IMR-90 (cell line): Measurements from ENCODE around the gene FGB. TPM values are rescaled to one million over a fixed set of nuclear protein-coding genes. Genes with fewer than 3 reads are reported as not detected.

Experiments used
- ATAC-seq: fragments of 200-7000 bp; cut with Tn5 transposase; 2 replicates; pipeline ENCODE4 v1.9.1; 2020; ENCODE audit warnings: low read depth, mild to moderate bottlenecking, moderate library complexity
- BruUV-seq: library from RNA; stranded (reverse); fragments of 400-500 nt; replicated peaks from 2 replicates; lab custom pipeline; 2021; lab: Mats Ljungman, UMichigan
- CTCF ChIA-PET: fragments of 300-600 bp; formaldehyde crosslinking; extraction: SDS; loops from one replicate; lab custom pipeline; 2021; ENCODE audit warnings: antibody characterized with exemption; lab: Yijun Ruan, JAX
- POLR2A ChIA-PET: fragments of 300-600 bp; sonication (Branson Sonifier 250); formaldehyde crosslinking; loops from one replicate; lab custom pipeline; 2022; ENCODE audit warnings: antibody characterized with exemption; ENCODE audit not compliant: unreplicated experiment; lab: Charles Lee
- DNase-seq: peaks from one replicate; pipeline ENCODE4 v3.0.0; 2013
- H2AFZ ChIP-seq: replicated peaks from 2 replicates; pipeline ENCODE3; 2013; ENCODE audit warnings: low read length, mild to moderate bottlenecking; ENCODE audit not compliant: poor library complexity
- H2AK5ac ChIP-seq: 2 replicates; pipeline ENCODE4 v1.6.1; 2013; ENCODE audit warnings: low read depth, low read length, inconsistent platforms
- H2AK9ac ChIP-seq: replicated peaks from 2 replicates; pipeline ENCODE3; 2013; ENCODE audit warnings: mild to moderate bottlenecking, low read depth, low read length, moderate library complexity; ENCODE audit not compliant: poor library complexity
- H2BK120ac ChIP-seq: 2 replicates; pipeline ENCODE4 v1.6.1; 2013; ENCODE audit warnings: low read depth, low read length, inconsistent platforms
- H2BK15ac ChIP-seq: 3 replicates; pipeline ENCODE4 v1.6.1; 2013; ENCODE audit warnings: low read depth, low read length, inconsistent platforms
- H2BK20ac ChIP-seq: 2 replicates; pipeline ENCODE4 v1.6.1; 2013; ENCODE audit warnings: low read depth, mild to moderate bottlenecking, inconsistent platforms, low read length, moderate library complexity
- H2BK5ac ChIP-seq: 2 replicates; pipeline ENCODE4 v1.6.1; 2013; ENCODE audit warnings: mild to moderate bottlenecking, low read depth, low read length, inconsistent platforms; ENCODE audit not compliant: poor library complexity, severe bottlenecking
- H3K14ac ChIP-seq: replicated peaks from 2 replicates; pipeline ENCODE4 v1.6.1; 2013; ENCODE audit warnings: low read depth, low read length, inconsistent platforms
- H3K18ac ChIP-seq: 2 replicates; pipeline ENCODE4 v1.6.1; 2013; ENCODE audit warnings: low read depth, low read length, control low read depth
- H3K23ac ChIP-seq: 2 replicates; pipeline ENCODE4 v1.6.1; 2013; ENCODE audit warnings: low read depth, low read length, inconsistent platforms
- H3K27ac ChIP-seq: 2 replicates; pipeline ENCODE4 v1.5.1; 2013; ENCODE audit warnings: mild to moderate bottlenecking, control low read depth, low read length; ENCODE audit not compliant: insufficient read depth
- H3K27me3 ChIP-seq: 2 replicates; pipeline ENCODE4 v1.6.1; 2013; ENCODE audit warnings: low read length; ENCODE audit not compliant: control insufficient read depth, insufficient read depth
- H3K36me3 ChIP-seq: 2 replicates; pipeline ENCODE4 v1.6.1; 2013; ENCODE audit warnings: low read length, mixed read lengths; ENCODE audit not compliant: control insufficient read depth, insufficient read depth
- H3K4ac ChIP-seq: 2 replicates; pipeline ENCODE4 v1.6.1; 2013; ENCODE audit warnings: low read depth, low read length, inconsistent platforms
- H3K4me1 ChIP-seq: 2 replicates; pipeline ENCODE4 v1.6.1; 2013; ENCODE audit warnings: low read length, mixed read lengths; ENCODE audit not compliant: control insufficient read depth, insufficient read depth
- H3K4me2 ChIP-seq: 2 replicates; pipeline ENCODE4 v1.6.1; 2013; ENCODE audit warnings: low read depth, mild to moderate bottlenecking, control low read depth, low read length, moderate library complexity
- H3K4me3 ChIP-seq: 2 replicates; pipeline ENCODE4 v1.5.1; 2013; ENCODE audit warnings: low read depth, mild to moderate bottlenecking, control low read depth, low read length, moderate library complexity; ENCODE audit not compliant: insufficient read depth
- H3K56ac ChIP-seq: 2 replicates; pipeline ENCODE4 v1.6.1; 2013; ENCODE audit warnings: low read length, inconsistent platforms; ENCODE audit not compliant: insufficient read depth; ENCODE audit errors: extremely low read depth
- H3K79me1 ChIP-seq, 2 experiments: 2 replicates each; pipeline ENCODE4 v1.6.1; 2013; ENCODE audit warnings: low read length in 2 of 2, inconsistent platforms in 1 of 2, low read depth in 1 of 2
- H3K9ac ChIP-seq: 2 replicates; pipeline ENCODE4 v1.6.1; 2013; ENCODE audit warnings: low read depth, low read length, control low read depth
- H3K9me1 ChIP-seq: 2 replicates; pipeline ENCODE4 v1.6.1; 2013; ENCODE audit warnings: low read length, inconsistent platforms; ENCODE audit not compliant: insufficient read depth
- H3K9me3 ChIP-seq: 2 replicates; pipeline ENCODE4 v1.6.1; 2013; ENCODE audit warnings: low read length; ENCODE audit not compliant: control insufficient read depth, insufficient read depth
- H4K20me1 ChIP-seq: 2 replicates; pipeline ENCODE4 v1.6.1; 2013; ENCODE audit warnings: low read length, inconsistent platforms; ENCODE audit not compliant: insufficient read depth
- H4K5ac ChIP-seq: 2 replicates; pipeline ENCODE4 v1.6.1; 2013; ENCODE audit warnings: mild to moderate bottlenecking, low read depth, low read length, control low read depth
- H4K8ac ChIP-seq, 2 experiments: 2 replicates each; pipeline ENCODE4 v1.6.1; 2013; ENCODE audit warnings: low read depth in 2 of 2, low read length in 2 of 2, control low read depth in 1 of 2, inconsistent platforms in 1 of 2
- H4K91ac ChIP-seq: 2 replicates; pipeline ENCODE4 v1.6.1; 2013; ENCODE audit warnings: low read depth, low read length, inconsistent platforms; ENCODE audit not compliant: insufficient read depth
- CHD1 ChIP-seq: IDR thresholded peaks from 2 replicates; pipeline ENCODE4 v1.6.1; 2012; ENCODE audit warnings: low read depth, low read length, improper control_type of control experiment
- NFE2L2 ChIP-seq: fragments of 150-350 bp; IDR thresholded peaks from 2 replicates; pipeline ENCODE4 v1.6.1; 2016; ENCODE audit warnings: low read depth, mild to moderate bottlenecking, low read length
- WGBS, 2 experiments: methylation state at CpG; one replicate each; pipeline versions ENCODE4 v1.1.5 to v1.1.7; 2013; ENCODE audit warnings: missing lambda C conversion rate in 2 of 2; ENCODE audit not compliant: insufficient read length in 1 of 2; ENCODE audit errors: extremely low coverage in 2 of 2; 5-methylcytosine and 5-hydroxymethylcytosine counted together
- dilution Hi-C: fragments of 300-500 bp; cut with HindIII; formaldehyde crosslinking; loops from one replicate; pipeline ENCODE4 v1.14.3; 2018; ENCODE audit warnings: low sequenced_read_pairs; ENCODE audit not compliant: unreplicated experiment
- in situ Hi-C: fragments of 300-500 bp; cut with MboI; formaldehyde crosslinking; loops from 3 replicates; pipeline ENCODE4 v1.14.3; 2019; ENCODE audit warnings: low sequenced_read_pairs, inconsistent platforms, mixed read lengths
- intact Hi-C: fragments of 100-400 bp; cut with micrococcal nuclease; formaldehyde crosslinking; loops from 2 replicates; pipeline ENCODE4 v1.10.0; 2022
- polyA plus RNA-seq, 3 experiments: library from polyadenylated mRNA; depleted of rRNA; stranded (reverse); fragments of >200 nt; gene quantifications; 2 replicates each; pipeline ENCODE4 v1.2.3, GENCODE V29; 2012; ENCODE audit warnings: low replicate concordance in 1 of 3
- total RNA-seq: library from RNA; depleted of rRNA; stranded (reverse); fragments of >200 nt; gene quantifications from 2 replicates; pipeline ENCODE4 v1.2.3, GENCODE V29; 2012
- TF ChIP-seq, protein P1 (sequence below): fragments of 150-350 bp; IDR thresholded peaks from 2 replicates; pipeline ENCODE4 v1.6.1; 2016; ENCODE audit warnings: low read depth, mild to moderate bottlenecking, low read length, moderate library complexity, borderline replicate concordance

Gene FGB
- total and polyA plus RNA-seq, 2 of the 4 experiments (the other 2 are of a cell fraction) = not detected

DNA sequence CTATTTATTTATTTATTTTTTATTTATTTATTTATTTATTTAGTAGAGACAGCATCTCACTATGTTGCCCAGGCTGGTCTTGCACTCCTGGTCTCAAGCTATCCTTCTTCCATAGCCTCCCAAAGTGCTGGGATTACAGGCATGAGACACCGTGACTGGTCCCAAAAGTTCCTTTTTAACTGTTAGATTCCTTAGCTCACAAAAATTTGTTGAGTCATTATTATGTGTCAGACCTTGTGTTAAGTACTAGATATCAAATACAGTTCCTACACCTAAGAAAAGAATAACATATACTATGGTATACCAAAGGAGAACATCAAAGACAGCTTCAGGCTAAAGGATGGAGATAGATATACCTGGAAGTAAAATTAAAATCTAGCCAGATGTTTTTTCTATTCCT, 16.1 kb downstream of the FGB start:
- Histone ChIP-seq H4K20me1 (no peaks in the 10 kb centered on the region), H3K9me3 (no peaks in the 10 kb centered on the region), H3K36me3 (no peaks in the 10 kb centered on the region), H3K23ac (no peak overlapping the region), H3K4me2 (no peak overlapping the region), H2BK20ac (no peak overlapping the region), H3K79me1 (no peaks in the 10 kb centered on the region), H2BK120ac (no peak overlapping the region), H2AK9ac (no peak overlapping the region), H3K27ac (no peak overlapping the region), H4K5ac (no peak overlapping the region), H3K9ac (no peak overlapping the region), H3K27me3 (no peaks in the 10 kb centered on the region; the same call in 1 of the 2 replicates), H3K4me3 (no peak overlapping the region), H2BK15ac (no peak overlapping the region), H3K18ac (no peak overlapping the region), H2BK5ac (no peak overlapping the region), H3K9me1 (no peaks in the 10 kb centered on the region), H3K56ac (no peak overlapping the region), H3K4ac (no peak overlapping the region), H4K8ac (no peak overlapping the region), H2AK5ac (no peak overlapping the region), H2AFZ (no peak overlapping the region), H3K14ac (no peak overlapping the region), H4K91ac (no peak overlapping the region), H3K4me1 (no peaks in the 10 kb centered on the region)
- ATAC-seq = no peak
- no CpG with 5 or more reads among the region's 1 CpG for WGBS, 2 experiments
- dilution Hi-C loops = no loop called here
- ChIA-PET CTCF (interaction anchor here (0.6 to 1.6 kb wide), 3 partner anchors 17 to 47 kb away, joined by 3 to 6 read pairs (median 3); no protein-coding TSS in a partner anchor), POLR2A (no interaction called here)
- no peak for DNase-seq
- intact Hi-C loops = no loop called here
- in situ Hi-C loops = no loop called here
- no TSS peak for BruUV-seq
- peak; percentile 29; the same call in 1 of the 2 replicates for TF ChIP-seq NFE2L2
- no peak for TF ChIP-seq CHD1
- TF ChIP-seq, protein P1, sequence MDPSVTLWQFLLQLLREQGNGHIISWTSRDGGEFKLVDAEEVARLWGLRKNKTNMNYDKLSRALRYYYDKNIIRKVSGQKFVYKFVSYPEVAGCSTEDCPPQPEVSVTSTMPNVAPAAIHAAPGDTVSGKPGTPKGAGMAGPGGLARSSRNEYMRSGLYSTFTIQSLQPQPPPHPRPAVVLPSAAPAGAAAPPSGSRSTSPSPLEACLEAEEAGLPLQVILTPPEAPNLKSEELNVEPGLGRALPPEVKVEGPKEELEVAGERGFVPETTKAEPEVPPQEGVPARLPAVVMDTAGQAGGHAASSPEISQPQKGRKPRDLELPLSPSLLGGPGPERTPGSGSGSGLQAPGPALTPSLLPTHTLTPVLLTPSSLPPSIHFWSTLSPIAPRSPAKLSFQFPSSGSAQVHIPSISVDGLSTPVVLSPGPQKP = no peak
